GM23338 (cell line): ENCODE data around the gene SLC29A1.

ENCODE experiments used
- CREB1 ChIP-seq: fragments of 250-450 bp; sonication (Bioruptor Pico); IDR thresholded peaks from 2 replicates; pipeline ENCODE4 v1.5.0; 2020; ENCODE audit warnings: low read depth, mild to moderate bottlenecking, moderate library complexity
- EZH2 ChIP-seq: fragments of 200-600 bp; sonication (generic); IDR thresholded peaks from one replicate; pipeline ENCODE4 v1.8.0; 2017; ENCODE audit warnings: antibody characterized with exemption, mild to moderate bottlenecking, low read depth; ENCODE audit not compliant: unreplicated experiment
- EZH2phosphoT487 ChIP-seq: fragments of 200-600 bp; sonication (generic); IDR thresholded peaks from one replicate; pipeline ENCODE4 v1.8.1; 2018; ENCODE audit warnings: antibody characterized with exemption; ENCODE audit not compliant: unreplicated experiment
- JUNB ChIP-seq: IDR thresholded peaks from one replicate; pipeline ENCODE4 v1.6.1; 2016; ENCODE audit warnings: antibody characterized with exemption; ENCODE audit not compliant: unreplicated experiment
- NANOG ChIP-seq: IDR thresholded peaks from 2 replicates; pipeline ENCODE4 v1.6.1; 2016; ENCODE audit warnings: antibody characterized with exemption, borderline replicate concordance
- POLR2AphosphoS5 ChIP-seq: IDR thresholded peaks from 2 replicates; pipeline ENCODE4 v1.6.1; 2016; ENCODE audit warnings: antibody characterized with exemption, low read depth
- STAT1 ChIP-seq: IDR thresholded peaks from one replicate; pipeline ENCODE4 v1.6.1; 2016; ENCODE audit warnings: antibody characterized with exemption; ENCODE audit not compliant: unreplicated experiment
- ZNF114 ChIP-seq: fragments of 250-450 bp; sonication (Bioruptor Pico); IDR thresholded peaks from 2 replicates; pipeline ENCODE4 v1.5.0; 2020; ENCODE audit warnings: mild to moderate bottlenecking, moderate library complexity
- ZNF331 ChIP-seq: fragments of 250-450 bp; sonication (Bioruptor Pico); IDR thresholded peaks from 2 replicates; pipeline ENCODE4 v1.5.0; 2020; ENCODE audit warnings: low read depth, mild to moderate bottlenecking, moderate library complexity
- TF ChIP-seq, protein P1 (sequence below), 2 experiments: fragments of 200-600 bp in 1 of 2; sonication (generic) in 1 of 2; conservative IDR thresholded peaks; 2 replicates each; pipeline versions ENCODE4 v1.5.1 to v1.6.1; 2016 to 2017; ENCODE audit warnings: antibody characterized with exemption in 2 of 2, low read depth in 2 of 2, mild to moderate bottlenecking in 2 of 2, moderate library complexity in 1 of 2
- TF ChIP-seq, protein P2 (sequence below): IDR thresholded peaks from one replicate; pipeline ENCODE4 v1.6.1; 2018; ENCODE audit warnings: antibody characterized with exemption; ENCODE audit not compliant: unreplicated experiment
- TF ChIP-seq, protein P3 (sequence below): IDR thresholded peaks from 2 replicates; pipeline ENCODE4 v1.6.1; 2016; ENCODE audit warnings: antibody characterized with exemption

DNA sequence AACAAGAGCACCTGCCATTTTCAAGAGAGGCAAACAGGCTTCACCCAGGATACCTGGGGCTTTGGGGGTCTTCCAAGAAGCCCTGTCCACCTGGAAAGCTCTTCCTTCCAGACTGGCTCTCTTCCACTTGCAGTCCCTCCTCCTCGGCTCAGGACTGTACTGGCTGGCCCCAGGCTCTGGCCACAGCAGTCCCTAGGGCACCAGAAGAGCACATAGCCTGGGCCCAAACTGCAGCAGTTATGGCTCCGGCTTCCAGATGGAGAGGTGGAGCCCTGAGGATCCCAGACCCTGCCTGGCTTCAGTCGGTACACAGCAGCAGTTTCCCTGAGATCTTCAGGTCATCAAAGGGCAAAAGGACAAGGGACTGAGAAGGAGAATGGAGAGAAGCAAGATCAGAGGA, 35.5 kb downstream of the SLC29A1 start:
- no peak for TF ChIP-seq POLR2AphosphoS5
- TF ChIP-seq, protein P1, sequence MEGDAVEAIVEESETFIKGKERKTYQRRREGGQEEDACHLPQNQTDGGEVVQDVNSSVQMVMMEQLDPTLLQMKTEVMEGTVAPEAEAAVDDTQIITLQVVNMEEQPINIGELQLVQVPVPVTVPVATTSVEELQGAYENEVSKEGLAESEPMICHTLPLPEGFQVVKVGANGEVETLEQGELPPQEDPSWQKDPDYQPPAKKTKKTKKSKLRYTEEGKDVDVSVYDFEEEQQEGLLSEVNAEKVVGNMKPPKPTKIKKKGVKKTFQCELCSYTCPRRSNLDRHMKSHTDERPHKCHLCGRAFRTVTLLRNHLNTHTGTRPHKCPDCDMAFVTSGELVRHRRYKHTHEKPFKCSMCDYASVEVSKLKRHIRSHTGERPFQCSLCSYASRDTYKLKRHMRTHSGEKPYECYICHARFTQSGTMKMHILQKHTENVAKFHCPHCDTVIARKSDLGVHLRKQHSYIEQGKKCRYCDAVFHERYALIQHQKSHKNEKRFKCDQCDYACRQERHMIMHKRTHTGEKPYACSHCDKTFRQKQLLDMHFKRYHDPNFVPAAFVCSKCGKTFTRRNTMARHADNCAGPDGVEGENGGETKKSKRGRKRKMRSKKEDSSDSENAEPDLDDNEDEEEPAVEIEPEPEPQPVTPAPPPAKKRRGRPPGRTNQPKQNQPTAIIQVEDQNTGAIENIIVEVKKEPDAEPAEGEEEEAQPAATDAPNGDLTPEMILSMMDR (conservative IDR thresholded peaks at IDR 0.05; ENCODE audit: low read depth in 2 of 2) = no peak
- TF ChIP-seq EZH2 = no peak
- no peak for TF ChIP-seq CREB1 (CRISPR knock-in tag)
- TF ChIP-seq, protein P2, sequence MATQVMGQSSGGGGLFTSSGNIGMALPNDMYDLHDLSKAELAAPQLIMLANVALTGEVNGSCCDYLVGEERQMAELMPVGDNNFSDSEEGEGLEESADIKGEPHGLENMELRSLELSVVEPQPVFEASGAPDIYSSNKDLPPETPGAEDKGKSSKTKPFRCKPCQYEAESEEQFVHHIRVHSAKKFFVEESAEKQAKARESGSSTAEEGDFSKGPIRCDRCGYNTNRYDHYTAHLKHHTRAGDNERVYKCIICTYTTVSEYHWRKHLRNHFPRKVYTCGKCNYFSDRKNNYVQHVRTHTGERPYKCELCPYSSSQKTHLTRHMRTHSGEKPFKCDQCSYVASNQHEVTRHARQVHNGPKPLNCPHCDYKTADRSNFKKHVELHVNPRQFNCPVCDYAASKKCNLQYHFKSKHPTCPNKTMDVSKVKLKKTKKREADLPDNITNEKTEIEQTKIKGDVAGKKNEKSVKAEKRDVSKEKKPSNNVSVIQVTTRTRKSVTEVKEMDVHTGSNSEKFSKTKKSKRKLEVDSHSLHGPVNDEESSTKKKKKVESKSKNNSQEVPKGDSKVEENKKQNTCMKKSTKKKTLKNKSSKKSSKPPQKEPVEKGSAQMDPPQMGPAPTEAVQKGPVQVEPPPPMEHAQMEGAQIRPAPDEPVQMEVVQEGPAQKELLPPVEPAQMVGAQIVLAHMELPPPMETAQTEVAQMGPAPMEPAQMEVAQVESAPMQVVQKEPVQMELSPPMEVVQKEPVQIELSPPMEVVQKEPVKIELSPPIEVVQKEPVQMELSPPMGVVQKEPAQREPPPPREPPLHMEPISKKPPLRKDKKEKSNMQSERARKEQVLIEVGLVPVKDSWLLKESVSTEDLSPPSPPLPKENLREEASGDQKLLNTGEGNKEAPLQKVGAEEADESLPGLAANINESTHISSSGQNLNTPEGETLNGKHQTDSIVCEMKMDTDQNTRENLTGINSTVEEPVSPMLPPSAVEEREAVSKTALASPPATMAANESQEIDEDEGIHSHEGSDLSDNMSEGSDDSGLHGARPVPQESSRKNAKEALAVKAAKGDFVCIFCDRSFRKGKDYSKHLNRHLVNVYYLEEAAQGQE = no peak
- TF ChIP-seq ZNF114 (CRISPR knock-in tag) = no peak
- TF ChIP-seq ZNF331 = no peak
- no peak for TF ChIP-seq EZH2phosphoT487
- TF ChIP-seq NANOG = no peak
- TF ChIP-seq JUNB = no peak
- no peak for TF ChIP-seq STAT1
- TF ChIP-seq, protein P3, sequence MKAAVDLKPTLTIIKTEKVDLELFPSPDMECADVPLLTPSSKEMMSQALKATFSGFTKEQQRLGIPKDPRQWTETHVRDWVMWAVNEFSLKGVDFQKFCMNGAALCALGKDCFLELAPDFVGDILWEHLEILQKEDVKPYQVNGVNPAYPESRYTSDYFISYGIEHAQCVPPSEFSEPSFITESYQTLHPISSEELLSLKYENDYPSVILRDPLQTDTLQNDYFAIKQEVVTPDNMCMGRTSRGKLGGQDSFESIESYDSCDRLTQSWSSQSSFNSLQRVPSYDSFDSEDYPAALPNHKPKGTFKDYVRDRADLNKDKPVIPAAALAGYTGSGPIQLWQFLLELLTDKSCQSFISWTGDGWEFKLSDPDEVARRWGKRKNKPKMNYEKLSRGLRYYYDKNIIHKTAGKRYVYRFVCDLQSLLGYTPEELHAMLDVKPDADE = no peak
